ENCODE data around the gene TAB2.

DNA sequence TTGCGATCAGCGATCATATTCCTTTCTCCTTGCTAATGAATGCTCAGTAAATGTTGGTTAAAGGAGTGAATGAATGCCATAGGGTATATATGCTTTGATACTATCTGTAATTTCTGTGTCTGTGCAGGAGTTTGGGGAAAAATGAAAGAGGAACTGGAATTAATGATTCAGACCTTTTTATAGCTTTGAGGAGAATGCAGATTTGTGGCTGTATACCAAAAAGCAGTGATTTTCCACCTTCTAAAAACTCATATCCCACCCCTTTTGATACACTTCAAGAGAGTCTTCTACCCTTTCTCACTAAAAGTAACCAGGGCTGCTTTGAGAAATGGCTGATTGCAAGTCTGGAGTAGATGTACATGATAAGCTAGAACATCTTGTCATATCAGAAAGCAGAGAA lies 56.0 kb downstream of the TAB2 start:
- TF ChIP-seq POLR2A (IDR thresholded peaks at IDR 0.05) (no peak), POLR2AphosphoS5 (IDR thresholded peaks at IDR 0.05) (no peak)
- TF ChIP-seq, protein P1, sequence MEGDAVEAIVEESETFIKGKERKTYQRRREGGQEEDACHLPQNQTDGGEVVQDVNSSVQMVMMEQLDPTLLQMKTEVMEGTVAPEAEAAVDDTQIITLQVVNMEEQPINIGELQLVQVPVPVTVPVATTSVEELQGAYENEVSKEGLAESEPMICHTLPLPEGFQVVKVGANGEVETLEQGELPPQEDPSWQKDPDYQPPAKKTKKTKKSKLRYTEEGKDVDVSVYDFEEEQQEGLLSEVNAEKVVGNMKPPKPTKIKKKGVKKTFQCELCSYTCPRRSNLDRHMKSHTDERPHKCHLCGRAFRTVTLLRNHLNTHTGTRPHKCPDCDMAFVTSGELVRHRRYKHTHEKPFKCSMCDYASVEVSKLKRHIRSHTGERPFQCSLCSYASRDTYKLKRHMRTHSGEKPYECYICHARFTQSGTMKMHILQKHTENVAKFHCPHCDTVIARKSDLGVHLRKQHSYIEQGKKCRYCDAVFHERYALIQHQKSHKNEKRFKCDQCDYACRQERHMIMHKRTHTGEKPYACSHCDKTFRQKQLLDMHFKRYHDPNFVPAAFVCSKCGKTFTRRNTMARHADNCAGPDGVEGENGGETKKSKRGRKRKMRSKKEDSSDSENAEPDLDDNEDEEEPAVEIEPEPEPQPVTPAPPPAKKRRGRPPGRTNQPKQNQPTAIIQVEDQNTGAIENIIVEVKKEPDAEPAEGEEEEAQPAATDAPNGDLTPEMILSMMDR (IDR thresholded peaks at IDR 0.05), result no peak
